ENCODE data around the gene DCT.

GRCh38 chr13:94433055-94433961 is 46.2 kb downstream of the DCT start:
- TF ChIP-seq, protein P1, sequence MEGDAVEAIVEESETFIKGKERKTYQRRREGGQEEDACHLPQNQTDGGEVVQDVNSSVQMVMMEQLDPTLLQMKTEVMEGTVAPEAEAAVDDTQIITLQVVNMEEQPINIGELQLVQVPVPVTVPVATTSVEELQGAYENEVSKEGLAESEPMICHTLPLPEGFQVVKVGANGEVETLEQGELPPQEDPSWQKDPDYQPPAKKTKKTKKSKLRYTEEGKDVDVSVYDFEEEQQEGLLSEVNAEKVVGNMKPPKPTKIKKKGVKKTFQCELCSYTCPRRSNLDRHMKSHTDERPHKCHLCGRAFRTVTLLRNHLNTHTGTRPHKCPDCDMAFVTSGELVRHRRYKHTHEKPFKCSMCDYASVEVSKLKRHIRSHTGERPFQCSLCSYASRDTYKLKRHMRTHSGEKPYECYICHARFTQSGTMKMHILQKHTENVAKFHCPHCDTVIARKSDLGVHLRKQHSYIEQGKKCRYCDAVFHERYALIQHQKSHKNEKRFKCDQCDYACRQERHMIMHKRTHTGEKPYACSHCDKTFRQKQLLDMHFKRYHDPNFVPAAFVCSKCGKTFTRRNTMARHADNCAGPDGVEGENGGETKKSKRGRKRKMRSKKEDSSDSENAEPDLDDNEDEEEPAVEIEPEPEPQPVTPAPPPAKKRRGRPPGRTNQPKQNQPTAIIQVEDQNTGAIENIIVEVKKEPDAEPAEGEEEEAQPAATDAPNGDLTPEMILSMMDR (conservative IDR thresholded peaks at IDR 0.05; ENCODE audit: low read length) = no peak
- no peak for TF ChIP-seq EZH2phosphoT487 (IDR thresholded peaks at IDR 0.05; ENCODE audit: borderline replicate concordance)

Data from Loucy (cell line).